Measurements from ENCODE around the gene NRBF2. TPM values are rescaled to one million over a fixed set of nuclear protein-coding genes. Genes with fewer than 3 reads are reported as not detected.
A peak's percentile ranks its signal among the peaks of the same experiment; 100 is the strongest.

The NRBF2 gene
- total RNA-seq, 2 donors from 2014 or later = 27.5 to 28.9 TPM

GRCh38 chr10:63173468-63174232 lies 40.5 kb downstream of the NRBF2 start:
- Mint-ChIP-seq H3K27me3 (ENCODE audit: insufficient read depth) (no peaks in the 10 kb centered on the region), H3K27ac (no peak overlapping the region), H3K36me3 (ENCODE audit: low read depth) (peaks cover 82% of the 10 kb centered on the region), H3K4me3 (no peak overlapping the region), H3K9me3 (no peaks in the 10 kb centered on the region), H3K4me1 (peaks cover 16% of the 10 kb centered on the region)
- Histone ChIP-seq H3K27me3 (ENCODE audit: control insufficient read depth, insufficient read depth, low read length, poor library complexity, severe bottlenecking) (no peaks in the 10 kb centered on the region), H3K36me3 (ENCODE audit: control insufficient read depth, insufficient read depth, low read length) (peaks cover 98% of the 10 kb centered on the region), H3K4me1 (ENCODE audit: control insufficient read depth, insufficient read depth, low read length) (no peaks in the 10 kb centered on the region), H3K9me3 (ENCODE audit: control insufficient read depth, low read length) (no peaks in the 10 kb centered on the region), H3K4me3 (ENCODE audit: low read length) (no peak overlapping the region), H3K9ac (ENCODE audit: extremely low read depth, low read length, poor library complexity, severe bottlenecking) (no peak overlapping the region), H3K27ac (ENCODE audit: low read depth, low read length) (no peak overlapping the region)
- DNase-seq = no peak
- no peak for TF ChIP-seq CTCF (conservative IDR thresholded peaks at IDR 0.05)
- WGBS, 2 experiments (ENCODE audit: insufficient coverage in 1 of 2, insufficient read length in 1 of 2) = 94% methylated on average over 1 of the region's 1 CpG; no CpG with 5 or more reads in 1 of the 2 experiments

- no peaks in the 10 kb centered on the region for H3K27me3 ChIP-seq (ENCODE audit: control insufficient read depth, insufficient read depth, low read length, poor library complexity, severe bottlenecking)
- H3K36me3 ChIP-seq (ENCODE audit: control insufficient read depth, insufficient read depth, low read length) = peaks cover 97% of the 10 kb centered on the region
- no peaks in the 10 kb centered on the region for H3K27me3 Mint-ChIP-seq (ENCODE audit: insufficient read depth)
- H3K4me3 ChIP-seq (ENCODE audit: low read length) = no peak overlapping the region
- H3K4me3 Mint-ChIP-seq = no peak overlapping the region
- no peak overlapping the region for H3K27ac Mint-ChIP-seq
- H3K4me1 Mint-ChIP-seq = peaks cover under 1% of the 10 kb centered on the region
- H3K36me3 Mint-ChIP-seq (ENCODE audit: low read depth) = peaks cover 82% of the 10 kb centered on the region
- WGBS, 2 experiments (ENCODE audit: insufficient coverage in 1 of 2, insufficient read length in 1 of 2) = no CpG with 5 or more reads among the region's 1 CpG
- H3K27ac ChIP-seq (ENCODE audit: low read depth, low read length) = no peak overlapping the region
- no peaks in the 10 kb centered on the region for H3K9me3 ChIP-seq (ENCODE audit: control insufficient read depth, low read length)
- no peak overlapping the region for H3K9ac ChIP-seq (ENCODE audit: extremely low read depth, low read length, poor library complexity, severe bottlenecking)
- H3K4me1 ChIP-seq (ENCODE audit: control insufficient read depth, insufficient read depth, low read length) = no peaks in the 10 kb centered on the region
- DNase-seq = no peak
- peak; percentile 56 for TF ChIP-seq CTCF (conservative IDR thresholded peaks at IDR 0.05)
- no peaks in the 10 kb centered on the region for H3K9me3 Mint-ChIP-seq
Measured at GRCh38 chr10:63175534-63175933, 42.4 kb downstream of the NRBF2 start.

GRCh38 chr10:63192826-63193225 lies 59.7 kb downstream of the NRBF2 start:
- 100% methylated on average over 1 of the region's 1 CpG for WGBS, 2 experiments (ENCODE audit: insufficient coverage in 1 of 2, insufficient read length in 1 of 2)
- no peak overlapping the region for H3K27ac ChIP-seq (ENCODE audit: low read depth, low read length)
- Mint-ChIP-seq H3K9me3 (no peaks in the 10 kb centered on the region), H3K27ac (peak overlapping the region; percentile 7), H3K36me3 (ENCODE audit: low read depth) (peaks cover 87% of the 10 kb centered on the region), H3K27me3 (ENCODE audit: insufficient read depth) (no peaks in the 10 kb centered on the region), H3K4me3 (no peak overlapping the region), H3K4me1 (peaks cover 1% of the 10 kb centered on the region)
- H3K27me3 ChIP-seq (ENCODE audit: control insufficient read depth, insufficient read depth, low read length, poor library complexity, severe bottlenecking) = no peaks in the 10 kb centered on the region
- TF ChIP-seq CTCF (conservative IDR thresholded peaks at IDR 0.05) = no peak
- no peak for DNase-seq
- H3K4me1 ChIP-seq (ENCODE audit: control insufficient read depth, insufficient read depth, low read length) = no peaks in the 10 kb centered on the region
- no peaks in the 10 kb centered on the region for H3K9me3 ChIP-seq (ENCODE audit: control insufficient read depth, low read length)
- H3K4me3 ChIP-seq (ENCODE audit: low read length) = no peak overlapping the region
- no peak overlapping the region for H3K9ac ChIP-seq (ENCODE audit: extremely low read depth, low read length, poor library complexity, severe bottlenecking)
- peaks cover 89% of the 10 kb centered on the region for H3K36me3 ChIP-seq (ENCODE audit: control insufficient read depth, insufficient read depth, low read length)
